Activated T-helper 9 cell treated with anti-CD3 and anti-CD28 coated beads, Interleukin-2, amount 50 U/mL, for 16 hours (primary cell): ENCODE results near the gene NUCKS1.

Experiments used
- DNase-seq: peaks from one replicate; pipeline ENCODE4 v3.0.0-alpha.2; 2020; ENCODE audit warnings: low read depth

Gene NUCKS1, protein sequence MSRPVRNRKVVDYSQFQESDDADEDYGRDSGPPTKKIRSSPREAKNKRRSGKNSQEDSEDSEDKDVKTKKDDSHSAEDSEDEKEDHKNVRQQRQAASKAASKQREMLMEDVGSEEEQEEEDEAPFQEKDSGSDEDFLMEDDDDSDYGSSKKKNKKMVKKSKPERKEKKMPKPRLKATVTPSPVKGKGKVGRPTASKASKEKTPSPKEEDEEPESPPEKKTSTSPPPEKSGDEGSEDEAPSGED

GRCh38 chr1:205750138-205751035, at the start of gene NUCKS1:
TSS of gene NUCKS1 (minus strand) at chr1:205750182. CDS start at chr1:205749973, 209 bp downstream.
- peak; percentile 93 for DNase-seq

- no peak for DNase-seq
Observed at GRCh38 chr1:205798577-205798976, 48.6 kb upstream of the NUCKS1 start.

GRCh38 chr1:205797168-205797567, 47.2 kb upstream of the NUCKS1 start:
- DNase-seq = no peak

- no peak for DNase-seq
Observed at GRCh38 chr1:205794011-205794730, 44.2 kb upstream of the NUCKS1 start.

DNA sequence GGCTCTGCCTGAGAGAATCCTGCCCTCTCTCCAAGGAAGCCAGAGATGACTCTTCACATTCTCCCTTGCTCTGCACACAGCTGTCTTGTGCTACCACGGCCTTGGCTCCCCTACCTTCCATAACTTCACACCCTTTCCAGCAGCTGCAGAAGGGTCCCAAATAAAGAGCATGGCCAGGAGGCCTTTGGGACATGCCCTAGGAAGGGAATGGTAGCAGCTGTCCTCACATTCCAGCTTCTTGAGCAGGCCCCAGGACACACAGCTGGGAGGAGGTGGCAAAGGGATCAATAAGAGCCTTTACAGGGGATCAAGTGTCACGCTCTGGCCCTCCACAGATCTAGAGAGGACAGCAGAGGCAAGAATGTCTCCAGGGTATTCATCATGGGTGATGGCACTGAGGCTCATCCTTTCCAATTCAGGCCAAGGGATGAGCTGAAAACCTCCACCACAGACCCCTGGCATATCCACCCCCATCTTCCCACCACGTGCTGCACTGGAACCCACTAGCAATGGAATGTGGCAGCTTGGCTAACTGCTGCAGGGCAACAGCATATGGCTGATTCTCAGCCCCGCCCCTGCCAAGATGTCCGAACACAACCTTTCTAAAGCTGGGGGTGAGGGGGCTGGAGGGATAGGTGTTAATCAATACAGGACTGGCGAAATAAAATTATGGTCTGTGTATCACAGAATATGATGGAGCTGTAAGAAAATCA, 43.1 kb upstream of the NUCKS1 start:
- no peak for DNase-seq

DNA sequence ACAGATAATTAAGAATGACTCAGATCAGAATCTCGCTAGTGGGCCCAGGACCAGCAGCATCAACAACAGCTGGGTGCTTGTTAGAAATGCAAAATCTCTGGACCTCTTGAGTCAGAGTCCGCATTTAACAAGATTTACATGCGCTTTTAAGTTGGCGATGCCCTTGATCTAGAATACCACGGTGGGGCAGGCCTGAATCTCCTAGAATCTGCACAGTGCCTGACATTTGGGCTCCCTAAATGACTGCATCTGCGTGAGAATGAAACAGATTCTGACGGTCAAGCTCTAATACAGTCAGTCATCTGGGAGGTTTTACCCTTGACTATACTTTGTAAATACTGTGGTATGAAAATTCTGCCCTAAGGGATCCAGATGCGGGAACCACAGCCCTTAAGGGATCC, 42.5 kb upstream of the NUCKS1 start:
- no peak for DNase-seq

DNA sequence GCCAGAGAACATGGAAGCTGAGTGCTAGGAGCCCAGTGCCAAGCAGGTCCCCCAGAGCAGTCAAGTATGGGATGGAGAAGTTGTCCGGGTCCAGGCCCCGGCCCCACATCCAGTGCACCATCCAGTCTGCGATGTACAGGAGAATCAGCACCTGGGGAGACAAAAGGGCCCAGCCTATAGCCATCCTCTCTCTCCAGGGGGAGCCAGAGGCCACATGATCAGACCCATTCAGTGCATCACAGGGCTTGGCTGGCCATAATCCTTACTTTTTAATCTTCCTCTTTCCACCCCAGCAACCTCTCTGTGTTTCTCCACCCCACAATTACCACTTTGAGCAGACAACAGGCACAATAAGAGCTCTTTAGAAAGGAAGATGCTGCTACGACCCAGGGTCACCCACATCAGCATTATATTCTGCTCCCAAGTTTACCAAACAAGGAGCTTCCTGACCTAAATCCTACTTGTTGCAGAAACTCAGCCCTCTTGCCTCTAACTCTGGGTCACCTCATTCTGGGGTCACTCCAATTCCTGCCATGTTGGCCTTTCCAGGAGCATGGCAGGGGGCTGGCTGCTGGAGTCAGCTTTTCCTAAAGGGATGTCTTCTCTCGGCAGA, 41.7 kb upstream of the NUCKS1 start:
- no peak for DNase-seq

GRCh38 chr1:205787287-205787916, 37.4 kb upstream of the NUCKS1 start:
- DNase-seq = no peak

- no peak for DNase-seq
Observed at GRCh38 chr1:205786601-205787000, 36.6 kb upstream of the NUCKS1 start.

DNA sequence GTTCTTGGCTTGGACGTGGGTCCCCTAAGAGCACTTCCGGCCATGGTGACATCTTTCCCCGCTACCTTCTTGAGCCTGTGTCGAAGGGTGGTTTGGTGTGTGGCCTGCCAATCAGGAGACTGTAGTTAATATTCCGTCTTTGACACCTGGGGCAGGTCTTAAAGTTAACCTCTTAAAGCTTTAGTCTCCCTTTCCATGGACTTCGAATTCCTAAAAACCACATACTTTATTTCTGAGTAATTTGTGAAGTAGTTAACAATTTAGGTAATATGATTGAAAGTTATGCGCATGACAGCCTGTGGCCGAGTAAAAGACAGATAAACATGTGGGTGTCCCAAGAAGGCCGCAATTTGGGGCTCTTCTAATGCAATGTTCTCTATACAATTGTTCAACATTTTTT, 35.5 kb upstream of the NUCKS1 start:
- no peak for DNase-seq

GRCh38 chr1:205783904-205784303, 33.9 kb upstream of the NUCKS1 start:
- no peak for DNase-seq

DNA sequence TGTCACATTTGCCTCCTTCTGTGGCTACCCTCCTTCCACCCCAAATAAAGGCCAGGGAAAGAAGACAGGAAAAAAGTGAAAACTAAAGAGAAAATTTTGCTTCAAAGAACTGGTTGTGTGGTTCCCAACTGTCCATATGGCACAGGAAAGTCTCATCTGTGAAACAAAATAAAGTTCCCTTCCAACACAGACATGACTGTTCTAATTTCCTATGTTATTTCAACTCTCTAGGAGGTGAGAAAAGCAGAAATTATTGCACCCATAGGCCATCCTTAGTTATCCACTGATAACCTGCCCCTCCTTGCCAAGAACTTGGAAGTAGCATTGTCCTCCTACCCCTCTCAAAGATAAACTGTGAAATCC, 33.4 kb upstream of the NUCKS1 start:
- DNase-seq = no peak

- DNase-seq = no peak
Observed at GRCh38 chr1:205782627-205783432, 32.8 kb upstream of the NUCKS1 start.

GRCh38 chr1:205780335-205780734, 30.4 kb upstream of the NUCKS1 start:
- no peak for DNase-seq

GRCh38 chr1:205777994-205778393, 28.0 kb upstream of the NUCKS1 start:
- DNase-seq = no peak

- DNase-seq = no peak
Observed at GRCh38 chr1:205775717-205776056, 25.7 kb upstream of the NUCKS1 start.

DNA sequence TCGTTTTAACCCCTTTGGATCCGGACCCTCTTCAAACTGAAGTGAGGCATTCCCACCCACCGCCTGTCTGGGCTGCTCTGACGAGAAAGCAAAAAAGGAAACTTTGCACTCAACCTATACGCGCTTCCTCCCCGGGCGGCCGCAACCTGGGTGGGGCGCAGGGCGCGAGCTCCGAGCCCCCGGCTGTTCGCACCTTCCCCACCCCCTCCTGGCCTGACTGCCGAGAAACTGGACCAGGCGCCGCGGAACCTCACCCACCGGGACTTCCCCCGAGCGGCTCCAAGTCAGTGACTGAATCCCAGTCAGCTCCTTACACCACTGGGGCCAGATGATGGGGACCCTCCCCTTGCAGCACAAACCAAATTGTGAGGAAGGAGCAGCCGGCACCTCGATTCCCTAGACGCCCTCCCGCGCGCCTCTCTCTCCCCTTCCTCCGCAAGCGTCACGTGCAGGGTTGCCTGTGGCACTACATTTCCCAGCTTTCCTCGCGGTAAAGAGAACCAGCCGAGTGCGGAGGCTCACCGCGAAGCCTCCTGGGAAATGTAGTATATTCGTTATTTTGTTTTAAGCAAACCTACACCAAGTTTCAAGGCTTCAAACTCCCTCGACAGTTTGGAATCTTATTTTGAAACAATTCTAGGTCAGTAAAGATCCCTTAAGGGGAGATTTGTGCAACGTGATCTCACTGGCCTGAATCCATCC, 25.2 kb upstream of the NUCKS1 start, which contains the start of gene RAB29:
Gene RAB29 (minus strand): TSS at position 468 of the 702 bp plus-strand sequence. CDS start 526 bp downstream, outside the sequence.
- DNase-seq = peak; percentile 72

GRCh38 chr1:205774198-205775014, 24.4 kb upstream of the NUCKS1 start:
- peak; percentile 32 for DNase-seq

DNA sequence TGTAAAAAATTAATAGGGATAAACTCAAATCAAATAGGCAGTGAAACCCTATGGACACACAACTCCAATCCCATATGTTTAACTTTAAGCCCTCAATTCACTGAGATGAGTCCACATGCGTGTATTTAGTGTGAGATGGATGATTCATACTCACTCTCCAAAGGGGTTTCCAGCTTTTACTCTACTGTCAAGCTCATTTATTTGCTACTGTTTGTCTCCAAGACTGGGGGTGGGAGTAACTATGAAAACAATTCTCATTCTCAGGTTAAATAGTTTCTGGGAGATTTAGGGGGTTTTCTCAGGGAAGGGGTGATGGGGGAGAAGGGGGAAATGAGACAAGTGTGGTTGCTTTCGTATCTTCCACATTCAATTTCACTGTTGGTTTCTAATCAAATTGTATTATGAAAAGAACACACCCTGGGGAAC, 22.6 kb upstream of the NUCKS1 start:
- DNase-seq = no peak
